ENCODE measurements around the gene SNX8.

SNX8 gene

GRCh38 chr7:2224491-2224928 lies 89.7 kb downstream of the SNX8 start:
- no peak overlapping the region for H3K27ac Mint-ChIP-seq
- H3K36me3 Mint-ChIP-seq (ENCODE audit: low read depth) = peaks cover 40% of the 10 kb centered on the region
- H3K27me3 Mint-ChIP-seq = no peaks in the 10 kb centered on the region
- H3K4me1 Mint-ChIP-seq (ENCODE audit: low read depth) = no peaks in the 10 kb centered on the region
- H3K4me3 Mint-ChIP-seq = no peak overlapping the region
- H3K9me3 Mint-ChIP-seq = no peaks in the 10 kb centered on the region

GRCh38 chr7:2223321-2223720 lies 90.9 kb downstream of the SNX8 start:
- H3K4me1 Mint-ChIP-seq (ENCODE audit: low read depth) = no peaks in the 10 kb centered on the region
- H3K27ac Mint-ChIP-seq = no peak overlapping the region
- no peak overlapping the region for H3K4me3 Mint-ChIP-seq
- peaks cover 40% of the 10 kb centered on the region for H3K36me3 Mint-ChIP-seq (ENCODE audit: low read depth)
- H3K9me3 Mint-ChIP-seq = no peaks in the 10 kb centered on the region
- no peaks in the 10 kb centered on the region for H3K27me3 Mint-ChIP-seq

GRCh38 chr7:2222516-2222915 lies 91.7 kb downstream of the SNX8 start:
- Mint-ChIP-seq H3K27ac (no peak overlapping the region), H3K36me3 (ENCODE audit: low read depth) (peaks cover 38% of the 10 kb centered on the region), H3K27me3 (no peaks in the 10 kb centered on the region), H3K9me3 (no peaks in the 10 kb centered on the region), H3K4me3 (no peak overlapping the region), H3K4me1 (ENCODE audit: low read depth) (no peaks in the 10 kb centered on the region)

GRCh38 chr7:2220954-2221353 lies 93.3 kb downstream of the SNX8 start:
- Mint-ChIP-seq H3K4me1 (ENCODE audit: low read depth) (no peaks in the 10 kb centered on the region), H3K27ac (no peak overlapping the region), H3K27me3 (no peaks in the 10 kb centered on the region), H3K36me3 (ENCODE audit: low read depth) (peaks cover 48% of the 10 kb centered on the region), H3K9me3 (no peaks in the 10 kb centered on the region), H3K4me3 (no peak overlapping the region)

- H3K27ac Mint-ChIP-seq = no peak overlapping the region
- H3K9me3 Mint-ChIP-seq = no peaks in the 10 kb centered on the region
- peaks cover 4% of the 10 kb centered on the region for H3K4me1 Mint-ChIP-seq (ENCODE audit: low read depth)
- peaks cover 48% of the 10 kb centered on the region for H3K36me3 Mint-ChIP-seq (ENCODE audit: low read depth)
- no peak overlapping the region for H3K4me3 Mint-ChIP-seq
- H3K27me3 Mint-ChIP-seq = no peaks in the 10 kb centered on the region
Observed at GRCh38 chr7:2220506-2220905, 93.7 kb downstream of the SNX8 start.

- Mint-ChIP-seq H3K4me1 (ENCODE audit: low read depth) (peaks cover 5% of the 10 kb centered on the region), H3K27ac (no peak overlapping the region), H3K36me3 (ENCODE audit: low read depth) (peaks cover 48% of the 10 kb centered on the region), H3K4me3 (no peak overlapping the region), H3K27me3 (no peaks in the 10 kb centered on the region), H3K9me3 (no peaks in the 10 kb centered on the region)
Observed at GRCh38 chr7:2220030-2220429, 94.2 kb downstream of the SNX8 start.

- no peaks in the 10 kb centered on the region for H3K27me3 Mint-ChIP-seq
Observed at GRCh38 chr7:2219606-2220005, 94.6 kb downstream of the SNX8 start.

GRCh38 chr7:2219136-2219535 lies 95.1 kb downstream of the SNX8 start:
- Mint-ChIP-seq H3K9me3 (no peaks in the 10 kb centered on the region), H3K27me3 (no peaks in the 10 kb centered on the region), H3K4me1 (ENCODE audit: low read depth) (peaks cover 10% of the 10 kb centered on the region), H3K4me3 (no peak overlapping the region), H3K27ac (no peak overlapping the region), H3K36me3 (ENCODE audit: low read depth) (peaks cover 46% of the 10 kb centered on the region)

More at GRCh38 chr7:2219606-2220005, 94.6 kb downstream of the SNX8 start:
- Mint-ChIP-seq H3K9me3 (no peaks in the 10 kb centered on the region), H3K4me3 (no peak overlapping the region), H3K4me1 (ENCODE audit: low read depth) (peaks cover 9% of the 10 kb centered on the region), H3K36me3 (ENCODE audit: low read depth) (peaks cover 48% of the 10 kb centered on the region), H3K27ac (no peak overlapping the region)

- H3K36me3 Mint-ChIP-seq (ENCODE audit: low read depth) = peaks cover 50% of the 10 kb centered on the region
- H3K27ac Mint-ChIP-seq = no peak overlapping the region
- no peaks in the 10 kb centered on the region for H3K27me3 Mint-ChIP-seq
- H3K9me3 Mint-ChIP-seq = no peaks in the 10 kb centered on the region
- no peak overlapping the region for H3K4me3 Mint-ChIP-seq
- H3K4me1 Mint-ChIP-seq (ENCODE audit: low read depth) = peaks cover 10% of the 10 kb centered on the region
Observed at GRCh38 chr7:2218444-2218785, 95.8 kb downstream of the SNX8 start.

- H3K27ac Mint-ChIP-seq = no peak overlapping the region
- no peaks in the 10 kb centered on the region for H3K27me3 Mint-ChIP-seq
Observed at GRCh38 chr7:2217716-2218443, 96.4 kb downstream of the SNX8 start.

GRCh38 chr7:2217206-2217605 lies 97.0 kb downstream of the SNX8 start:
- Mint-ChIP-seq H3K27me3 (no peaks in the 10 kb centered on the region), H3K4me1 (ENCODE audit: low read depth) (peaks cover 10% of the 10 kb centered on the region), H3K4me3 (no peak overlapping the region), H3K9me3 (no peaks in the 10 kb centered on the region), H3K27ac (no peak overlapping the region), H3K36me3 (ENCODE audit: low read depth) (peaks cover 52% of the 10 kb centered on the region)

More at GRCh38 chr7:2217716-2218443, 96.4 kb downstream of the SNX8 start:
- no peak overlapping the region for H3K4me3 Mint-ChIP-seq
- peaks cover 52% of the 10 kb centered on the region for H3K36me3 Mint-ChIP-seq (ENCODE audit: low read depth)
- H3K4me1 Mint-ChIP-seq (ENCODE audit: low read depth) = peaks cover 10% of the 10 kb centered on the region
- no peaks in the 10 kb centered on the region for H3K9me3 Mint-ChIP-seq

- Mint-ChIP-seq H3K4me3 (no peak overlapping the region), H3K27me3 (no peaks in the 10 kb centered on the region), H3K27ac (no peak overlapping the region), H3K9me3 (no peaks in the 10 kb centered on the region), H3K4me1 (ENCODE audit: low read depth) (peaks cover 10% of the 10 kb centered on the region), H3K36me3 (ENCODE audit: low read depth) (peaks cover 57% of the 10 kb centered on the region)
Observed at GRCh38 chr7:2215851-2216250, 98.4 kb downstream of the SNX8 start.

- H3K4me3 Mint-ChIP-seq = no peak overlapping the region
- H3K27me3 Mint-ChIP-seq = no peaks in the 10 kb centered on the region
- peaks cover 60% of the 10 kb centered on the region for H3K36me3 Mint-ChIP-seq (ENCODE audit: low read depth)
- H3K27ac Mint-ChIP-seq = peak overlapping the region; percentile 52
- H3K4me1 Mint-ChIP-seq (ENCODE audit: low read depth) = peaks cover 14% of the 10 kb centered on the region
- H3K9me3 Mint-ChIP-seq = no peaks in the 10 kb centered on the region
Observed at GRCh38 chr7:2214636-2215035, 99.6 kb downstream of the SNX8 start.

GRCh38 chr7:2213551-2214215 lies 100.6 kb downstream of the SNX8 start:
- Mint-ChIP-seq H3K9me3 (no peaks in the 10 kb centered on the region), H3K4me3 (no peak overlapping the region), H3K36me3 (ENCODE audit: low read depth) (peaks cover 64% of the 10 kb centered on the region), H3K27ac (no peak overlapping the region), H3K27me3 (no peaks in the 10 kb centered on the region), H3K4me1 (ENCODE audit: low read depth) (peaks cover 14% of the 10 kb centered on the region)

- no peaks in the 10 kb centered on the region for H3K27me3 Mint-ChIP-seq
- peaks cover 14% of the 10 kb centered on the region for H3K4me1 Mint-ChIP-seq (ENCODE audit: low read depth)
- no peak overlapping the region for H3K4me3 Mint-ChIP-seq
- no peaks in the 10 kb centered on the region for H3K9me3 Mint-ChIP-seq
- H3K27ac Mint-ChIP-seq = no peak overlapping the region
- H3K36me3 Mint-ChIP-seq (ENCODE audit: low read depth) = peaks cover 66% of the 10 kb centered on the region
Observed at GRCh38 chr7:2212906-2213305, 101.3 kb downstream of the SNX8 start.

- Mint-ChIP-seq H3K4me1 (ENCODE audit: low read depth) (peaks cover 14% of the 10 kb centered on the region), H3K36me3 (ENCODE audit: low read depth) (peaks cover 68% of the 10 kb centered on the region), H3K27me3 (no peaks in the 10 kb centered on the region), H3K9me3 (no peaks in the 10 kb centered on the region), H3K4me3 (no peak overlapping the region), H3K27ac (no peak overlapping the region)
Observed at GRCh38 chr7:2211926-2212325, 102.3 kb downstream of the SNX8 start.
